Common myeloid progenitor, CD34-positive (primary cell): Measurements from ENCODE around the gene NPVF.

Experiments used
- CTCF ChIA-PET: fragments of 350-600 bp; sonication (Branson Sonifier 250); formaldehyde crosslinking; loops from one replicate; lab custom pipeline; 2021; ENCODE audit warnings: antibody characterized with exemption; lab: Charles Lee
- POLR2A ChIA-PET: fragments of 350-600 bp; sonication (Branson Sonifier 250); formaldehyde crosslinking; loops from one replicate; lab custom pipeline; 2021; ENCODE audit warnings: antibody characterized with exemption; lab: Charles Lee
- DNase-seq, 3 donors: peaks; one replicate each; pipeline versions ENCODE4 v3.0.0 to v3.0.0-alpha.2; 2013
- H3K27ac ChIP-seq, 2 experiments: 1 replicate in 1 of 2; 2 replicates in 1 of 2; pipeline ENCODE4 v1.7.0; 2013; ENCODE audit warnings: inconsistent platforms in 2 of 2, low read length in 2 of 2, mild to moderate bottlenecking in 2 of 2, low read depth in 1 of 2, moderate library complexity in 1 of 2; ENCODE audit not compliant: severe bottlenecking in 2 of 2, insufficient read depth in 1 of 2, poor library complexity in 1 of 2
- H3K27me3 ChIP-seq, 5 experiments: replicated peaks in 2 of 5; 1 replicate in 3 of 5; 2 replicates in 2 of 5; pipeline versions ENCODE4 v1.6.1 to v1.7.0; 2013; ENCODE audit warnings: low read length in 4 of 5, mild to moderate bottlenecking in 2 of 5, moderate library complexity in 2 of 5, inconsistent platforms in 1 of 5; ENCODE audit not compliant: insufficient read depth in 5 of 5, control insufficient read depth in 4 of 5
- H3K36me3 ChIP-seq, 4 experiments: 1 replicate in 2 of 4; 2 replicates in 2 of 4; pipeline versions ENCODE4 v1.6.1 to v1.7.0; 2013; ENCODE audit warnings: low read length in 3 of 4, control low read depth in 1 of 4, mild to moderate bottlenecking in 1 of 4; ENCODE audit not compliant: control insufficient read depth in 4 of 4, insufficient read depth in 4 of 4
- H3K4me1 ChIP-seq, 4 experiments: 1 replicate in 3 of 4; 2 replicates in 1 of 4; pipeline versions ENCODE4 v1.6.1 to v1.7.1; 2013; ENCODE audit warnings: low read length in 3 of 4, mild to moderate bottlenecking in 3 of 4, control low read depth in 1 of 4, inconsistent platforms in 1 of 4, moderate library complexity in 1 of 4; ENCODE audit not compliant: control insufficient read depth in 4 of 4, insufficient read depth in 4 of 4; ENCODE audit errors: control extremely low read depth in 1 of 4
- H3K4me3 ChIP-seq, 7 experiments: 1 replicate in 4 of 7; 2 replicates in 3 of 7; pipeline versions ENCODE4 v1.5.1 to v1.7.0; 2013; ENCODE audit warnings: mild to moderate bottlenecking in 7 of 7, low read length in 6 of 7, moderate library complexity in 6 of 7, inconsistent platforms in 2 of 7, low read depth in 2 of 7, control low read depth in 1 of 7; ENCODE audit not compliant: insufficient read depth in 4 of 7, control insufficient read depth in 1 of 7; ENCODE audit errors: extremely low read depth in 1 of 7
- H3K9me3 ChIP-seq, 5 experiments: 1 replicate in 4 of 5; 2 replicates in 1 of 5; pipeline versions ENCODE4 v1.6.1 to v1.7.1; 2013; ENCODE audit warnings: low read length in 4 of 5, mild to moderate bottlenecking in 2 of 5, inconsistent platforms in 1 of 5, low read depth in 1 of 5, moderate library complexity in 1 of 5; ENCODE audit not compliant: control insufficient read depth in 4 of 5, insufficient read depth in 2 of 5; ENCODE audit errors: control extremely low read depth in 1 of 5
- WGBS: methylation state at CpG from one replicate; pipeline ENCODE4 v1.1.5; 2013; ENCODE audit not compliant: insufficient coverage; 5-methylcytosine and 5-hydroxymethylcytosine counted together

The NPVF gene

DNA sequence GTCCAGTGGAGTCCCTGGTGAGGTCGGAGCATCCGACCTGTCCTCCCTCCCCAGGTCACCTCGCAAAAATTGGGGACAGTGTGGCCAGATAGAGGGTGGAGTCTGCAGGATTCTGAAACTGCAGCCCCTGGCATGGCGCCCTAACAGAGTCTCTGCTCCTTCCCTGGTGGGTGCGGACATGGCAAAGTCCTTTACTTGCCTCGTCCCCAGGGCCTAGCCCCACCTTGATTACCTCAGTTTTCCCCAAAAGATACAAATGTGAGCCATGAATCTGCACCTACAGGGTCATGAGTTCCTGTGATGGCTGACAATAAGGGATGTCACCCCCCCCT lies 47.7 kb downstream of the NPVF start:
- WGBS: 13% methylated on average over 6 of the region's 6 CpGs
- no peak overlapping the region for H3K27ac ChIP-seq
- H3K4me1 ChIP-seq: peaks cover 2 to 14% (median 9%) of the 10 kb centered on the region in 4 experiments
- ChIA-PET POLR2A (no interaction called here), CTCF (interaction anchor here (0.6 to 1.1 kb wide), 5 partner anchors 9 to 407 kb away, joined by 3 to 4 read pairs (median 3); no protein-coding TSS in a partner anchor)
- H3K36me3 ChIP-seq: peaks cover 0 to 4% (median 1%) of the 10 kb centered on the region in 4 experiments
- no peaks in the 10 kb centered on the region for H3K9me3 ChIP-seq
- no peaks in the 10 kb centered on the region for H3K27me3 ChIP-seq
- DNase-seq: no peak
- peak overlapping the region; percentile 39 to 79 (median 75) for H3K4me3 ChIP-seq

- POLR2A ChIA-PET: no interaction called here
- H3K4me1 ChIP-seq: peaks cover 2 to 14% (median 9%) of the 10 kb centered on the region in 4 experiments
- WGBS: under 1% methylated on average over 48 of the region's 74 CpGs
Observed at GRCh38 chr7:25179771-25180591, 48.3 kb downstream of the NPVF start.

DNA sequence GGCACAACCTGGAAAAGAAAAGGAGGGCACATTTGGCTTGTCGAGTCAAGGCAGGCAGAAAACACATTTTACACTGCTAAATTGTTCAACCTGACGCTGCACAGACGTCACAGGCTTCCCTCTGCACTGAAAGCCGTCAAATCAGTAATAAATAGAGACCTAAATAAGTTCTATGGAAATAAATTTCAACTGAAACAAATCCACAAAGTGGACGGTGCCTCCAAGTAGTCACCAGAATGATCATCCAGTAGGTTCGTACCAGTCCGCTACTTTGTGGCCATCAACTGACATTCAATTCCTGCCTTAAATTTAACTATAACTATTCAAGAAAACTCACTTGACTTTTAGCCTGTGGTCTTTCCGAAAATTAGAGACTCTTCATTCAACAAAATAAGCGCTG lies 49.0 kb downstream of the NPVF start:
- Histone ChIP-seq H3K4me1 (peaks cover 2 to 14% (median 9%) of the 10 kb centered on the region in 4 experiments), H3K4me3 (peak overlapping the region; percentile 66 to 85 (median 78)), H3K27me3 (no peaks in the 10 kb centered on the region), H3K27ac (peak overlapping the region; percentile 28 to 72), H3K36me3 (peaks cover 0 to 4% (median 2%) of the 10 kb centered on the region in 4 experiments), H3K9me3 (no peaks in the 10 kb centered on the region)
- 21% methylated on average over 5 of the region's 9 CpGs for WGBS
- ChIA-PET POLR2A (interaction anchor here (0.7 kb wide), 1 partner anchor 11 kb away, joined by 4 read pairs; no protein-coding TSS in a partner anchor), CTCF (interaction anchor here (0.6 kb wide), 1 partner anchor 36 kb away, joined by 3 read pairs; no protein-coding TSS in a partner anchor)
- DNase-seq: no peak

More at GRCh38 chr7:25179771-25180591, 48.3 kb downstream of the NPVF start:
- DNase-seq: peak; percentile 91 to 95 (median 95)
- Histone ChIP-seq H3K27ac (peak overlapping the region; percentile 28 to 72), H3K36me3 (peaks cover 0 to 4% (median 2%) of the 10 kb centered on the region in 4 experiments), H3K9me3 (no peaks in the 10 kb centered on the region), H3K27me3 (no peaks in the 10 kb centered on the region), H3K4me3 (peak overlapping the region; percentile 66 to 85 (median 78))
- CTCF ChIA-PET: interaction anchor here (0.6 to 1.1 kb wide), 5 partner anchors 9 to 407 kb away, joined by 3 to 4 read pairs (median 3); no protein-coding TSS in a partner anchor
